ENCODE results near the gene TUBG2. TPM values are rescaled to one million over a fixed set of nuclear protein-coding genes. Genes with fewer than 3 reads are reported as not detected.

TUBG2 gene
- 14.0 to 23.3 TPM (median 20.5 TPM) in 5 replicates for total RNA-seq (2022; extraction: Qiagen RNA extraction)

DNA sequence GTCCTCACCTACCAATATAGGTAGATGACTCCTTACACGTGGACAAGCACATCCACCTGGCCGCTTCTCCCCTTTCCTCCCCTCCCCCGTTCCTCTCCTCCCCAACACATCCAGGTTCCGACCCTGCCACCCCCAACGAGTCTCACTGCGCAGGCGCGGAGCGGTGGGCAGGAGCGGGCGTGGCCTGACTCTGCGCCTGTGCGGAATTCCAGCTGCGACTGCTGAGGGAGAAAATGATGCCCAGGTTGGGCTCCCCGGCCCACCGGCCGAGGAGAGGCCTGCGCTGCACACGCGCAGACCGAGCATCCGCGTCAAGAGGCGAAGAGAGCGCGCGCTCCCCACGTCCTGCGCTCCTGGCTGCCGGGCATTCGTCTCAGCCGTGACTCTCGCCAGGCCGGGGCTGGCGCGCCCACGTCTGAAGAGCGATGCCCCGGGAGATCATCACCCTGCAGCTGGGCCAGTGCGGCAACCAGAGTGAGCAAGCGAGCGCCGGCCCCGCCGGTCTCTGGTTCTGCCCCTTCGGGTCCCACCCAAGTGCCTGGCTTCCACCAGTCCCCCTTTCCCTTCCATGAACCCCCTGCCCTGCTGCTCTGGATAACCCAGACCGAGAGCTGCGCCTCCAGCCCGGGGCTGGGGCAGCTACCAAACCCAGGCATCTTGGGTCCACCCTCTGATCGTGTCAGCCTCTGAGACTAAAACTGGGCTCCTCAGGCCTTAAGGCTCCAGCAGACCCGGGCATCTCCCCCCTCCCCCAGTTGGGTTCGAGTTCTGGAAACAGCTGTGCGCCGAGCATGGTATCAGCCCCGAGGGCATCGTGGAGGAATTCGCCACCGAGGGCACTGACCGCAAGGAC lies at the start of gene TUBG2:
Gene TUBG2 (plus strand): TSS at position 206 of the 853 bp plus-strand sequence. CDS start 220 bp downstream, at position 426.

DNA sequence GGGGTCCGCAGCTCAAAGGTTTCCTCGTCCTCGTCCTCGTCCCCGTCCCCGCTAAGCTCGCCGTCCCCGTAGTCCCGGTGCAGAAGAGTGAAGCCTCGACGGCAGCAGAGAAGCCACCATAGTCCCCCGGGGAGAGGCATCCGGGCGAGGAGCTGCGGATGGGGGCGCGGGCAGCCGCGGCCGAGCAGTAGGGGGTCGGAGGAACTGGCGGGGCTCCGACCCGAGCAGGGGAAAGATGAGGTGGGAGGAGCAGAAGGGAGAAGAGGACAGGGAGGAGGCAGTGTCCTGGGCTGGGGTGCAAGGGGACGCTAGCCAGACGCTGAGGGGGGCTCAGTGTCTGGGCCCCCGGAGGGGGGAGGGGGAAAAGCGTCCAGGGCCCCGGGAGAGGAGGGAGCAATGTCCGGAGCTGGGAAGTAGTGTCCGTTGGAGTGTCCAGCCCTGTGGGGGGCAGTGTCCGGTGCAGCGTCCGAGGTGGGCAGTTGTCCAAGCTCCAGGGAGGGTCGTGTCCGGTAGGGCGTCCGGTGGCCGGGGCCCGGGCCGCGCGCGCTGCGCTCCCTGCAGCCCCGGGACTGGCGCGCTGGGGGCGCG lies 17.4 kb downstream of the TUBG2 start, which contains the start of gene PLEKHH3:
Gene PLEKHH3 (minus strand): TSS at position 571 of the 588 bp plus-strand sequence. CDS start 431 bp downstream, at position 140.

GRCh38 chr17:42681976-42682721 lies 23.1 kb downstream of the TUBG2 start, which contains the start of gene CNTNAP1:
CNTNAP1 (plus strand) TSS chr17:42682531; CDS start chr17:42682830, 299 bp downstream.

Other genes with a start within 250 kb of the TUBG2 start
- 352 to 454 TPM (median 429 TPM) in 5 replicates for gene CAVIN1, start 236.0 kb upstream of the TUBG2 start, total RNA-seq (2022; extraction: Qiagen RNA extraction)
- 25.9 to 42.7 TPM (median 40.2 TPM) in 5 replicates for gene ATP6V0A1, start 200.4 kb upstream of the TUBG2 start, total RNA-seq (2022; extraction: Qiagen RNA extraction)
- 28.7 to 43.2 TPM (median 37.9 TPM) in 5 replicates for gene NAGLU, start 123.0 kb upstream of the TUBG2 start, total RNA-seq (2022; extraction: Qiagen RNA extraction)
- gene HSD17B1, start 106.4 kb upstream of the TUBG2 start, total RNA-seq (2022; extraction: Qiagen RNA extraction): 0.89 to 1.5 TPM (median 1.2 TPM) in 5 replicates
- gene COASY, start 97.1 kb upstream of the TUBG2 start, total RNA-seq (2022; extraction: Qiagen RNA extraction): 96.2 to 121 TPM (median 112 TPM) in 5 replicates
- gene MLX, start 92.2 kb upstream of the TUBG2 start, total RNA-seq (2022; extraction: Qiagen RNA extraction): 53.8 to 68.7 TPM (median 66.2 TPM) in 5 replicates
- 29.1 to 33.7 TPM (median 32.2 TPM) in 5 replicates for gene PSMC3IP, start 81.6 kb upstream of the TUBG2 start, total RNA-seq (2022; extraction: Qiagen RNA extraction)
- gene RETREG3, start 49.9 kb upstream of the TUBG2 start, total RNA-seq (2022; extraction: Qiagen RNA extraction): 24.9 to 32.1 TPM (median 30.6 TPM) in 5 replicates
- gene TUBG1, start 49.6 kb upstream of the TUBG2 start, total RNA-seq (2022; extraction: Qiagen RNA extraction): 128 to 160 TPM (median 146 TPM) in 5 replicates
- 11.5 to 15.9 TPM (median 14.6 TPM) in 5 replicates for gene PLEKHH3, start 17.7 kb downstream of the TUBG2 start, total RNA-seq (2022; extraction: Qiagen RNA extraction)
- 0.21 to 0.42 TPM (median 0.34 TPM) in 5 replicates for gene CCR10, start 22.6 kb downstream of the TUBG2 start, total RNA-seq (2022; extraction: Qiagen RNA extraction)
- 3.8 to 6.0 TPM (median 5.8 TPM) in 5 replicates for gene CNTNAP1, start 23.2 kb downstream of the TUBG2 start, total RNA-seq (2022; extraction: Qiagen RNA extraction)
- gene EZH1, start 85.8 kb downstream of the TUBG2 start, total RNA-seq (2022; extraction: Qiagen RNA extraction): 9.4 to 12.3 TPM (median 10.0 TPM) in 5 replicates
- gene RAMP2, start 101.9 kb downstream of the TUBG2 start, total RNA-seq (2022; extraction: Qiagen RNA extraction): 0.67 to 1.5 TPM (median 0.77 TPM) in 5 replicates
- gene VPS25, start 114.2 kb downstream of the TUBG2 start, total RNA-seq (2022; extraction: Qiagen RNA extraction): 112 to 135 TPM (median 113 TPM) in 5 replicates
- gene WNK4, start 121.3 kb downstream of the TUBG2 start, total RNA-seq (2022; extraction: Qiagen RNA extraction): 0.50 to 1.7 TPM (median 1.1 TPM) in 5 replicates
- gene COA3, start 139.4 kb downstream of the TUBG2 start, total RNA-seq (2022; extraction: Qiagen RNA extraction): 120 to 129 TPM (median 122 TPM) in 5 replicates
- gene CNTD1, start 139.6 kb downstream of the TUBG2 start, total RNA-seq (2022; extraction: Qiagen RNA extraction): 0.07 TPM in 1 of 5 replicates, not detected in the others
- 82.3 to 107 TPM (median 86.1 TPM) in 5 replicates for gene BECN1, start 165.0 kb downstream of the TUBG2 start, total RNA-seq (2022; extraction: Qiagen RNA extraction)
- gene PSME3, start 174.1 kb downstream of the TUBG2 start, total RNA-seq (2022; extraction: Qiagen RNA extraction): 236 to 259 TPM (median 252 TPM) in 5 replicates
- gene AOC2, start 185.3 kb downstream of the TUBG2 start, total RNA-seq (2022; extraction: Qiagen RNA extraction): 1.6 to 3.0 TPM (median 2.4 TPM) in 5 replicates
- 0.86 to 2.0 TPM (median 1.1 TPM) in 5 replicates for gene AOC3, start 191.9 kb downstream of the TUBG2 start, total RNA-seq (2022; extraction: Qiagen RNA extraction)
- 0.06 to 0.09 TPM (median 0.08 TPM) in 3 of 5 replicates, not detected in the others for gene G6PC1, start 241.5 kb downstream of the TUBG2 start, total RNA-seq (2022; extraction: Qiagen RNA extraction)